Measurements from ENCODE around the gene FBXO38.
"Not testable (repeated sequence)": the region's sequence is repeated elsewhere in the genome, so short reads cannot be mapped to it uniquely, and the experiment has no call there.

FBXO38 gene

GRCh38 chr5:148465381-148466235, 81.8 kb downstream of the FBXO38 start:
- no peak overlapping the region for H3K4me3 ChIP-seq (ENCODE audit: low read depth, low read length)
- no peak for TF ChIP-seq CTCF (IDR thresholded peaks at IDR 0.05; ENCODE audit: insufficient read depth, low read depth, low read length, missing control alignments)
- DNase-seq (ENCODE audit: low read depth): no peak

- TF ChIP-seq CTCF (IDR thresholded peaks at IDR 0.05; ENCODE audit: insufficient read depth, low read depth, low read length, missing control alignments): no peak
- DNase-seq (ENCODE audit: low read depth): no peak
- no peak overlapping the region for H3K4me3 ChIP-seq (ENCODE audit: low read depth, low read length)
Observed at GRCh38 chr5:148466236-148466580, 82.5 kb downstream of the FBXO38 start.

GRCh38 chr5:148467958-148468357, 84.2 kb downstream of the FBXO38 start:
- no peak for TF ChIP-seq CTCF (IDR thresholded peaks at IDR 0.05; ENCODE audit: insufficient read depth, low read depth, low read length, missing control alignments)
- no peak overlapping the region for H3K4me3 ChIP-seq (ENCODE audit: low read depth, low read length)
- DNase-seq (ENCODE audit: low read depth): no peak

- DNase-seq (ENCODE audit: low read depth); H3K4me3 ChIP-seq (ENCODE audit: low read depth, low read length): not testable (repeated sequence)
Observed at GRCh38 chr5:148468746-148469145, 85.0 kb downstream of the FBXO38 start.

- no peak overlapping the region for H3K4me3 ChIP-seq (ENCODE audit: low read depth, low read length)
- TF ChIP-seq CTCF (IDR thresholded peaks at IDR 0.05; ENCODE audit: insufficient read depth, low read depth, low read length, missing control alignments): no peak
- DNase-seq (ENCODE audit: low read depth): no peak
Observed at GRCh38 chr5:148469501-148469935, 85.8 kb downstream of the FBXO38 start.

GRCh38 chr5:148471379-148471778, 87.6 kb downstream of the FBXO38 start:
- TF ChIP-seq CTCF (IDR thresholded peaks at IDR 0.05; ENCODE audit: insufficient read depth, low read depth, low read length, missing control alignments): no peak
- H3K4me3 ChIP-seq (ENCODE audit: low read depth, low read length): no peak overlapping the region
- no peak for DNase-seq (ENCODE audit: low read depth)

GRCh38 chr5:148474025-148474511, 90.3 kb downstream of the FBXO38 start:
- no peak overlapping the region for H3K4me3 ChIP-seq (ENCODE audit: low read depth, low read length)
- TF ChIP-seq CTCF (IDR thresholded peaks at IDR 0.05; ENCODE audit: insufficient read depth, low read depth, low read length, missing control alignments): no peak
- no peak for DNase-seq (ENCODE audit: low read depth)
